NK-92 (cell line): ENCODE data around the gene SSBP3.
"Not testable (repeated sequence)": the region's sequence is repeated elsewhere in the genome, so short reads cannot be mapped to it uniquely, and the experiment has no call there.

Experiments
- DNase-seq: peaks from one replicate; lab custom pipeline; 2025; ENCODE audit not compliant: unreplicated experiment; lab: John Stamatoyannopoulos, UW

SSBP3 gene

GRCh38 chr1:54395281-54395934, 10.8 kb downstream of the SSBP3 start:
- DNase-seq: no peak

- DNase-seq: no peak
Observed at GRCh38 chr1:54394104-54394503, 12.1 kb downstream of the SSBP3 start.

GRCh38 chr1:54392401-54392800, 13.8 kb downstream of the SSBP3 start:
- no peak for DNase-seq

- DNase-seq: no peak
Observed at GRCh38 chr1:54391450-54392209, 14.6 kb downstream of the SSBP3 start.

GRCh38 chr1:54390655-54391054, 15.5 kb downstream of the SSBP3 start:
- DNase-seq: no peak

GRCh38 chr1:54389608-54390007, 16.6 kb downstream of the SSBP3 start:
- DNase-seq: not testable (repeated sequence)

- no peak for DNase-seq
Observed at GRCh38 chr1:54387419-54387818, 18.8 kb downstream of the SSBP3 start.

GRCh38 chr1:54385727-54386022, 20.5 kb downstream of the SSBP3 start:
- no peak for DNase-seq

- no peak for DNase-seq
Observed at GRCh38 chr1:54384918-54385726, 21.1 kb downstream of the SSBP3 start.

- DNase-seq: no peak
Observed at GRCh38 chr1:54384471-54384870, 21.7 kb downstream of the SSBP3 start.

- DNase-seq: no peak
Observed at GRCh38 chr1:54381524-54381923, 24.7 kb downstream of the SSBP3 start.

GRCh38 chr1:54380290-54380882, 25.8 kb downstream of the SSBP3 start:
- no peak for DNase-seq

- no peak for DNase-seq
Observed at GRCh38 chr1:54379555-54380289, 26.5 kb downstream of the SSBP3 start.

- no peak for DNase-seq
Observed at GRCh38 chr1:54378874-54379554, 27.2 kb downstream of the SSBP3 start.

GRCh38 chr1:54378157-54378873, 27.9 kb downstream of the SSBP3 start:
- no peak for DNase-seq

GRCh38 chr1:54377040-54377691, 29.0 kb downstream of the SSBP3 start:
- DNase-seq: no peak

- DNase-seq: no peak
Observed at GRCh38 chr1:54376430-54377039, 29.7 kb downstream of the SSBP3 start.

GRCh38 chr1:54375712-54376429, 30.3 kb downstream of the SSBP3 start:
- DNase-seq: no peak
